Esophagus mucosa (tissue), 1 donor: ENCODE data around the gene CTU2. TPM values are rescaled to one million over a fixed set of nuclear protein-coding genes. Genes with fewer than 3 reads are reported as not detected.

Source experiments
- ATAC-seq: fragments of 200-7000 bp; cut with Tn5 transposase; one replicate; pipeline ENCODE4 v1.9.1; 2020
- total RNA-seq: library from RNA; stranded (reverse); gene quantifications from one replicate; pipeline ENCODE4 v1.2.4, GENCODE V29; 2023
- donor health status: DM: yes; HTN: yes; CAD: no.

CTU2 gene
- total RNA-seq, 1 donor from 2014 or later = 14.3 TPM

- no peak for ATAC-seq
These were observed 24.6 kb downstream of the CTU2 start for GRCh38 chr16:88730632-88731607.

- ATAC-seq = peak; percentile 16
These were observed 25.4 kb downstream of the CTU2 start for GRCh38 chr16:88731699-88732098.

GRCh38 chr16:88732172-88732960 lies 26.1 kb downstream of the CTU2 start:
- no peak for ATAC-seq

GRCh38 chr16:88732961-88733294 lies 26.6 kb downstream of the CTU2 start:
- no peak for ATAC-seq

- no peak for ATAC-seq
These were observed 27.5 kb downstream of the CTU2 start for GRCh38 chr16:88733630-88734360.

GRCh38 chr16:88734361-88734728 lies 28.0 kb downstream of the CTU2 start:
- ATAC-seq = no peak

- no peak for ATAC-seq
These were observed 28.8 kb downstream of the CTU2 start for GRCh38 chr16:88735121-88735520.

- ATAC-seq = no peak
These were observed 29.3 kb downstream of the CTU2 start for GRCh38 chr16:88735616-88736015.

- no peak for ATAC-seq
These were observed 29.8 kb downstream of the CTU2 start for GRCh38 chr16:88736088-88736487.

GRCh38 chr16:88736496-88736895 lies 30.2 kb downstream of the CTU2 start:
- no peak for ATAC-seq

GRCh38 chr16:88737298-88738150 lies 31.2 kb downstream of the CTU2 start:
- ATAC-seq = peak; percentile 79

GRCh38 chr16:88738151-88739084 lies 32.1 kb downstream of the CTU2 start:
- ATAC-seq = peak; percentile 1

- peak; percentile 19 for ATAC-seq
These were observed 33.1 kb downstream of the CTU2 start for GRCh38 chr16:88739139-88739976.

GRCh38 chr16:88739977-88740726 lies 33.8 kb downstream of the CTU2 start:
- ATAC-seq = no peak

GRCh38 chr16:88740727-88741055 lies 34.4 kb downstream of the CTU2 start:
- ATAC-seq = no peak

GRCh38 chr16:88741368-88741767 lies 35.1 kb downstream of the CTU2 start:
- no peak for ATAC-seq

- ATAC-seq = no peak
These were observed 36.7 kb downstream of the CTU2 start for GRCh38 chr16:88742896-88743605.
